ENCODE data around the gene RAB11FIP3.

GRCh38 chr16:510066-510825 is 84.8 kb downstream of the RAB11FIP3 start:
- TF ChIP-seq CTCF (IDR thresholded peaks at IDR 0.05; ENCODE audit: low read depth, low read length, poor library complexity, severe bottlenecking) (no peak), EZH2phosphoT487 (IDR thresholded peaks at IDR 0.05; ENCODE audit: borderline replicate concordance, low read length) (no peak)
